Ovary (tissue), 10 donors: ENCODE results near the gene PCYT2. TPM values are rescaled to one million over a fixed set of nuclear protein-coding genes. Genes with fewer than 3 reads are reported as not detected.

Experiments used
- DNase-seq, 5 donors: peaks; one replicate each; pipeline ENCODE4 v3.0.0-alpha.2; 2019 to 2020
- H3K27ac ChIP-seq, 2 donors: fragments of 200-600 bp; one replicate each; pipeline versions ENCODE4 v1.5.1 to v1.8.0; 2019 to 2022
- H3K27me3 ChIP-seq: fragments of 200-600 bp; one replicate; pipeline ENCODE4 v1.8.0; 2022
- H3K36me3 ChIP-seq: fragments of 200-600 bp; sonication (generic); one replicate; pipeline ENCODE4 v1.5.1; 2019
- H3K4me1 ChIP-seq: one replicate; pipeline ENCODE4 v1.8.1; 2013; ENCODE audit warnings: mild to moderate bottlenecking, moderate library complexity; ENCODE audit not compliant: insufficient read depth
- H3K4me3 ChIP-seq: fragments of 200-600 bp; sonication (generic); one replicate; pipeline ENCODE4 v1.5.1; 2017
- H3K9me3 ChIP-seq, 2 donors: fragments of 200-600 bp in 1 of 2; sonication (generic) in 1 of 2; one replicate each; pipeline versions ENCODE4 v1.5.1 to v1.8.1; 2013 to 2019; ENCODE audit warnings: mild to moderate bottlenecking in 1 of 2, moderate library complexity in 1 of 2
- CTCF ChIP-seq, 3 donors: fragments of 450-650 bp in 2 of 3; fragments of 200-600 bp in 1 of 3; IDR thresholded peaks; one replicate each; pipeline versions ENCODE4 v1.5.1 to v1.8.0; 2016 to 2022; ENCODE audit warnings: antibody characterized with exemption in 3 of 3, mild to moderate bottlenecking in 1 of 3
- EP300 ChIP-seq: sonication (generic); formaldehyde crosslinking; IDR thresholded peaks from one replicate; pipeline ENCODE4 v1.6.1; 2017; ENCODE audit warnings: antibody characterized with exemption
- POLR2A ChIP-seq: fragments of 450-650 bp; IDR thresholded peaks from one replicate; pipeline ENCODE4 v1.6.1; 2017; ENCODE audit warnings: antibody characterized with exemption, mild to moderate bottlenecking, moderate library complexity
- WGBS, 3 donors: extraction: QIAGEN DNeasy Blood & Tissue Kit in 1 of 3; methylation state at CpG; one replicate each; pipeline versions ENCODE4 v1.1.5 to v1.1.7; 2013 to 2017; 5-methylcytosine and 5-hydroxymethylcytosine counted together
- intact Hi-C, 4 donors: fragments of 100-400 bp; cut with DNase I; formaldehyde crosslinking; loops; one replicate each; pipeline versions ENCODE4 v1.11.0 to v1.15.1; 2022 to 2023
- long read RNA-seq, 3 donors: library from polyadenylated mRNA in 2 of 3; unstranded in 2 of 3; transcript quantifications; one replicate each; pipeline ENCODE4 v2.0.0 and lab custom pipeline, GENCODE V29; 2021 to 2026
- polyA plus RNA-seq, 2 donors: library from polyadenylated mRNA; stranded (reverse); fragments of 200-250 nt in 1 of 2; fragments of 350-450 nt in 1 of 2; fragmentation: Illumina TruSeq in 1 of 2; extraction: RNeasy Lipid Tissue Mini Kit (QIAGEN cat#74804) in 1 of 2; gene quantifications; one replicate each; pipeline ENCODE4 v1.2.3, GENCODE V29; 2013 to 2014
- total RNA-seq, 7 donors: library from RNA; depleted of rRNA in 2 of 7; stranded (reverse); fragments of >200 nt in 2 of 7; fragmentation: NEBNext Ultra II Directional in 3 of 7; extraction: Animal tissue kit (Norgen Biotek cat#: 25700) in 3 of 7; gene quantifications; one replicate each; pipeline versions ENCODE4 v1.1.0 to v1.2.4, GENCODE V29; 2016 to 2023
- donor health status: DM: no; HTN: no; CAD: no; lungs with moderate emphysema.
- donor health status: DM: no; HTN: no; CAD: no.
- donor health status: Bipolar disorder and iron deficiency.
- donor health status: DM: yes; HTN: yes; CAD: no.
- donor health status: DM: no; HTN: no; CAD: no.
- donor health status: DM: yes; HTN: yes; CAD: no.

The PCYT2 gene
- total RNA-seq, result 10 to 100 TPM; 12.6 to 71.4 (median 25.7) TPM
- polyA plus RNA-seq, result 10 to 100 TPM; 20.6 to 29.7 TPM
- long read RNA-seq, donor 1, full-length matches to known transcripts, result 26 of 34 reads
- long read RNA-seq, donor 1, partial matches to known transcripts, result 4 of 34 reads
- long read RNA-seq, donor 1, other reads (novel, unspliced or antisense), result 4 of 34 reads
- long read RNA-seq, donor 2, full-length matches to known transcripts, result 5 of 77 reads
- long read RNA-seq, donor 2, partial matches to known transcripts, result 72 of 77 reads
- long read RNA-seq, donor 2, other reads (novel, unspliced or antisense), result 0 of 77 reads
- long read RNA-seq, donor 3, full-length matches to known transcripts, result 99 of 128 reads
- long read RNA-seq, donor 3, partial matches to known transcripts, result 2 of 128 reads
- long read RNA-seq, donor 3, other reads (novel, unspliced or antisense), result 27 of 128 reads

- WGBS, 3 donors, result 1 to 3% (median 1%) methylated on average over 38 to 84 of the region's 84 CpGs
- peak within 1 kb of the TSS in 1 of 2 donors; percentile 67 for H3K27ac ChIP-seq
Observed at GRCh38 chr17:81911277-81911961, at the start of gene PCYT2. Gene PCYT2 (minus strand): TSS chr17:81911399. CDS start chr17:81911355, 44 bp downstream.

GRCh38 chr17:81960130-81960958 is 49.1 kb upstream of the PCYT2 start:
- DNase-seq, result peak in 2 of 5 donors; percentile 25 to 42
- WGBS, 3 donors, result 1% methylated on average over 63 to 98 of the region's 98 CpGs
- Histone ChIP-seq H3K4me3 (no peak overlapping the region), H3K9me3 (no peaks in the 10 kb centered on the region), H3K4me1 (no peaks in the 10 kb centered on the region), H3K27ac (no peak overlapping the region), H3K36me3 (no peaks in the 10 kb centered on the region), H3K27me3 (peaks cover 5% of the 10 kb centered on the region)
- intact Hi-C loops, result loop anchor here in 3 of 4 donors (5.0 kb wide), 3 partner anchors 42 to 192 kb away; no protein-coding TSS in a partner anchor
- no peak for TF ChIP-seq POLR2A
- TF ChIP-seq CTCF (IDR thresholded peaks at IDR 0.05), result no peak
- TF ChIP-seq EP300, result no peak

More at GRCh38 chr17:81911277-81911961, at the start of gene PCYT2:
- Histone ChIP-seq H3K36me3 (no peaks in the 10 kb centered on the region), H3K27me3 (no peaks in the 10 kb centered on the region), H3K4me1 (peaks cover 1% of the 10 kb centered on the region), H3K9me3 (no peaks in the 10 kb centered on the region), H3K4me3 (peak within 1 kb of the TSS; percentile 66)
- TF ChIP-seq CTCF (IDR thresholded peaks at IDR 0.05) (no peak), EP300 (no peak), POLR2A (no peak)
- intact Hi-C loops, result no loop called here
- DNase-seq, result peak; percentile 90 to 96 (median 93)

- TF ChIP-seq CTCF (IDR thresholded peaks at IDR 0.05), result peak in 2 of 3 donors; percentile 95 to 96
- TF ChIP-seq EP300, result no peak
- peak; percentile 21 for TF ChIP-seq POLR2A
- DNase-seq, result peak; percentile 47 to 80 (median 73)
- Histone ChIP-seq H3K4me3 (peak overlapping the region; percentile 9), H3K4me1 (no peaks in the 10 kb centered on the region), H3K27ac (no peak overlapping the region), H3K9me3 (no peaks in the 10 kb centered on the region), H3K27me3 (peaks cover 5% of the 10 kb centered on the region), H3K36me3 (no peaks in the 10 kb centered on the region)
- intact Hi-C loops, result loop anchor here (2.0 to 10.0 kb wide), 5 partner anchors 43 to 195 kb away; no protein-coding TSS in a partner anchor
- 0 to 1% (median 1%) methylated on average over 35 to 111 of the region's 112 CpGs for WGBS, 3 donors
Observed at GRCh38 chr17:81959362-81960129, 48.3 kb upstream of the PCYT2 start.
